AG09319 (cell line): ENCODE results near the gene DCDC1.

Experiments used
- DNase-seq: peaks from one replicate; pipeline ENCODE4 v3.0.0-alpha.2; 2010; ENCODE audit warnings: low read depth; ENCODE audit errors: extremely low read depth
- CTCF ChIP-seq: IDR thresholded peaks from 2 replicates; pipeline ENCODE4 v1.5.1; 2011; ENCODE audit warnings: low read depth, mild to moderate bottlenecking, inconsistent platforms, low read length, moderate library complexity

DCDC1 gene

GRCh38 chr11:31231601-31232000 lies 137.9 kb downstream of the DCDC1 start:
- TF ChIP-seq CTCF, result no peak
- no peak for DNase-seq

GRCh38 chr11:31218847-31219246 lies 150.7 kb downstream of the DCDC1 start:
- no peak for DNase-seq
- no peak for TF ChIP-seq CTCF

DNA sequence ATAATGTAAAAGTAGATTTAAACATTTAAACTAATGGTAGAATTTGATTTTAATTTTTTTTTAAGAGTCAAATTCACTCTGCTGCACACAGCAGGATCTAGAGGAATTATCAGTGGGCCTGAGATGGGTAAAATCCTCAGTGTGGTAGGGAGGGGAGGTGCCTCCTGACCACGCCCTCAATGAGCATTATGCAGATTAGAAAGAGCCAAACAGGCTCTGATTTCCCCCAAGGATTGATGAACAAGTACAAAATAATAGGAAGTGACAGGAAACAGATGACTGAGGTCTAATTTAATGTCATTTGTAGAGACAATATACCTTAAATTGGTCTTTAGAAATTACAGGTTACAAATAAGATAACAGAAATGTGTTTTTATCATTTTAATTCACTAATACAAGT lies 155.2 kb downstream of the DCDC1 start:
- TF ChIP-seq CTCF, result no peak
- no peak for DNase-seq

DNA sequence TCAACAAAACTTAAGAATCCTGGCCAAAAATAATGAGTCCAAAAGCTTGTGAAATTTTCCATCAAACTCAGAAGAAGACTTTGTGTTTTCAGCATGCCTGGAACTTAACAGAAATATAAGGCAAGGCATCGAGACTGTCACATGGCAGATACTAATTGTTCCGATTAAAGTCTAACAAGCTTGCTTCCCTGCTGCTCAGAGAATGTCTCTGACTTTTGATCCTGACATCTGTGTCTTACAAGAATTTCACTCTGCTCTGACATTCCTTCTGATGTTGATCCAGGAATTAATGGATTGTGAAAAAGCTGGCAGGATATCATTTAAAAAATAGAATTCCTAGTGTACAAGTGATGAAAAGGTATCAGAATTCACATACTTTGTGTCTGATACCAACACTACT lies 170.2 kb downstream of the DCDC1 start:
- TF ChIP-seq CTCF, result no peak
- DNase-seq, result no peak

- DNase-seq, result no peak
- TF ChIP-seq CTCF, result no peak
These were observed 195.4 kb downstream of the DCDC1 start for GRCh38 chr11:31173926-31174680.

DNA sequence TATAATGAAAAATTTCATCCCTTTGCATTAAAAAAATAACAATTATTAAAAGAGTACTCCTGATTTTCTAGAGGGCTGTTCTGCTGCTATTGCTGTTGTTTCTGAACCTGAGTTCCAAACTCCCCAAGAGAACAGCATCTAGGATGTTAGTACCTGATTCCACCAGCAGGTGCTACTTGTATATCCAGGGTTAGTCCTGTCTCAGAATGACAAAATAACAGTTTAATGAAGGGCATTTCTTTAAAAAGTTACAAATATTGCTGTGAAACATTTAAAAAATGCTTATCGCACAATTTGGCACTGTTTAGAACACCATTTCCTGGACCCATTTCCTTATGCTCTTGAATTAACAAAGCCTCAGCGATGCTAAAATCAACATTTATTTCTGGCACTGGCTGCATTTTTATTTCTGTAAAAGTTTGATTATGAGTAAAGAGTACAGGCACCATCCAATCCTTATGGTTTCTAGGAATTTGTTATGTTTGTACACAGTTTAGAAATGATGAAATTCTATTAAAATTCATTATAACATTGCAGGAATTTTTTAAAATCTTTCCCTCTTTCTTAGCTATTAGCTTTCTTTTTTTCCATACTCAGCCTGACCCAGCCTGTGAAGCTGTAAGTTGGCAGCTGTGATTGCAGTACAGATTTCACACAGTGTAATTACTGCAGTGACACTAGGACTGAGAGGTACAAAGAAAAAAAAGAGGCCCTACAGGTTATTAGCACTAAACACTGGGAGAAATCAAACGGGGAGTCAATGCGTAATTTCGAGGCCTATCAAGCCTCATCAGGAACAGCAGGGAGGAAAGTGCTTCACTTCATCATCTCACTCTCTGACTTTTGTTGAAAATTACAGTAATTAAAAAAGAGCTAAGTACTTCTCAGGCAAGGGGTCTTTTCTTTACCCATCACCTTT lies 208.8 kb downstream of the DCDC1 start:
- DNase-seq, result no peak
- no peak for TF ChIP-seq CTCF

DNA sequence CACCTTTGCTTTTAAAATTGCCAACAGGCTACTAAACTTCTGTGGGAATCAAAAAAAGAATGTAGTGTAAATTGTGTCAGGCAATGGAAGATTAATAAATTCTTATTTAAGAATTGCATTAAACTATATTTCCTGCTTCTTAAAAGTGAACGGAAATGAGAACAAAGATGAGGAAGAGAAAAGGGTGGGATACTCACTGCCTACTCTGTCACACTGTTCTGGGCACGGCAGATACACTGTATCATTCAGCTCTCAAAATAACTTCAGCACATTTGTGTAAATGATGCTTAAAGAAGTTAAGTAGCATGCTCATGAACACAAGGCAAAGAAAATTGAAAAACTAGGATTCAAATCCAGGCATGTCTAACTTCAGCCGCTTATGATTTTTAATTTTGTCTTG lies 218.7 kb downstream of the DCDC1 start:
- DNase-seq, result no peak
- TF ChIP-seq CTCF, result no peak
